GM21390 (cell line): ENCODE data around the gene LRRC74B.
"Not testable (repeated sequence)": the region's sequence is repeated elsewhere in the genome, so short reads cannot be mapped to it uniquely, and the experiment has no call there.

Experiments used
- ATAC-seq: cut with Tn5 transposase; IDR thresholded peaks from one replicate; pipeline ENCODE4 v1.9.1; 2021; ENCODE audit not compliant: unreplicated experiment

LRRC74B gene, protein sequence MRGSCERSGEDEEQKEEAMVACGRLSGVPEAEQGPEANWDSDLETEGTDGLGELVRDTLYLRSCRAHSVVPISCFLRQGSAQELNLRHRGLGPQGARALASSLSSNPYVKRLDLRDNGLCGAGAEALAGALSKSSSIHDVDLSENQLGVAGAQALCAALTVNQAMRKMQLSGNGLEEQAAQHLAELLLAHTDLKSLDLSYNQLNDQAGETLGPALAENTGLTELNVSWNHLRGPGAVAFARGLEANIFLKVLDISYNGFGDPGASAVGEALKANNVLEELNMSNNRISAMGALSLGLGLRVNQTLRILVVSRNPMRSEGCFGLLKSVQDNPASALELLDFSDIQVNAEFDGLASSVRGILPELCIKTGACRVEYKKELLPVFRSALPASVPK

DNA sequence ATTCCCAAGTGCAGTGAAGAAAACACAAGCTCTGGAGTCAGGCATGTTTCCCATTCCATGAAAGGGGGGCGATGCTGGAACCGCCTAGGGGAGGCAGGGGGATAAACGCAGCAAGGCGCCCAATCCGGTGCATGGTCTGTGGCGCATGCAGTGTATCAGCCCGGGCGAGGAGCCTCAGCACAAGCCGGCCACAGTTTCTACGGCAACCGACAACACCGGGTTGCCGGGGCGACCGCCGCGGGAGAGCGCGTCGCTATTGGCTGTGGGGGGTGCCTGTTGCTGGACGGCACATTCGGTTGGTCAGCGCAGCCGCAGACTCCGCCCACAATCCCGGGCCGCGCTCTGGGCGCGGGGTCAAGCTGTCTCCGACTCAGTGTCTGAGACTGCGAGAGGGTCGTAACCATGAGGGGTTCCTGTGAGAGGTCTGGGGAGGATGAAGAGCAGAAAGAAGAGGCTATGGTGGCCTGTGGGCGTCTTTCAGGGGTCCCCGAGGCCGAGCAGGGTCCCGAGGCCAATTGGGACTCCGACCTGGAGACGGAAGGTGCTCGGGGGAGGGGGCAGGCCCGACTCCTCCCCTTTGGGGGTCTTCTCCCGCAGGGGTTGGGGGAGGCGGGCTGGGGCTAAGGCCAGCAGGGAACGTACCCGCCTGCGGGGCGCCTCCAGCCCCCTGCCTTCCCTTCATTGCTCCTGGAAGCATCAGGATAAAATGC lies at the start of gene LRRC74B:
TSS of gene LRRC74B (plus strand) at position 362 of the 710 bp plus-strand sequence. CDS start at position 403, 41 bp downstream.
- peak; percentile 84 for ATAC-seq

DNA sequence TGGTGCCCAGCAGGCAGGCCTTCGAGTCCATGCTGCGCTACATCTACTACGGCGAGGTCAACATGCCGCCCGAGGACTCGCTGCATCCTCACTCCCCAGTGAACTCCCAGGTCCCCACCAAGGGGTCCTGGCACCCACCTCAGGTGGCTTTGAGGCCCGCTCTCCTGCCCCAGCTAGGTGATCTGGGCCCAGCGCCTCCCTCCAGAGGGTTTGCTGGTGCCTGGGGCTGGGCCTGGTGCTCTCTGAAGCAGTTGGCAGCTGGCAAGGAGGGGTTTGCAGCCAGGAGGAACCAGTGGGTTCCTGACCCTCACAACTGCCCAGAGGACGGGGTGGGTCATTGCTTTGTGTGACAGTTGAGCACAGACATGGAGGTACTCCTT lies 49.7 kb upstream of the LRRC74B start:
- no peak for ATAC-seq

DNA sequence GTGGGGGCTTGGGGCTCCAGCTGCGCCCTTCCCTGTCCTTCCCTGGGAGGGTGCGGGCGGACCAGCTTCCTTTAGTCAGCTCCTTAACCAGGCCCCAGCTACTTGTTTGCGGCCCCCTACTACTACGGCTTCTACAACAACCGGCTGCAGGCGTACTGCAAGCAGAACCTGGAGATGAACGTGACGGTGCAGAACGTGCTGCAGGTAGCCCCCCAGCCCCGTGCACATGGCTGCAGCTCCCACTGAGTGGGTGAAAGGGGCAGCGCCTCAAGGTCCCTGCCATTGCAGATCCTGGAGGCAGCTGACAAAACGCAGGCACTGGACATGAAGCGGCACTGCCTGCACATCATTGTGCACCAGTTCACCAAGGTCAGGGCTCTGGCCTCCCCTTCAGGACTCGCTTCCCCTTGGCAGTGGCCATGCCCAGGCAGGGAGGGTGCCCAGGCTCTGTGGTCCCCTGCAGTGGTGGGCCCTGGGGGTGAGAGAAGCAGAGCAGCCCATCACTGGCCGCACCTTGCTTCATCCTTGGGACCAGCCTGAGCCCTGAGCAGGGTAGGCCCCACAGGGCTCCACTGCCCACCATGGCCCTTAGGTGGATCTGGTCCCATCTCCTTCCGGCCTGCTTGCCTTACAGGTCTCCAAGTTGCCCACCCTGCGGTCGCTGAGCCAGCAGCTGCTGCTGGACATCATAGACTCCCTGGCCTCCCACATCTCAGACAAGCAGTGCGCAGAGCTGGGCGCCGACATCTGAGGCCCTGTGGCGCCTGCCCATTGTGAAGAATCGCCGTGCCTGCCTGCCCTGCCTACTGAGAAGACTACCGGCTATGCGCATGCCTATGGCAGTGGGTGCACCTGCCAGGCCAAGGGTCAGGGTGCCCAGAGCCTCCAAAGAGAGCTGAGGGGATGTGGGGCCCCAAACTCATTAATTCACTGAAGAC lies 48.9 kb upstream of the LRRC74B start:
- ATAC-seq: no peak

DNA sequence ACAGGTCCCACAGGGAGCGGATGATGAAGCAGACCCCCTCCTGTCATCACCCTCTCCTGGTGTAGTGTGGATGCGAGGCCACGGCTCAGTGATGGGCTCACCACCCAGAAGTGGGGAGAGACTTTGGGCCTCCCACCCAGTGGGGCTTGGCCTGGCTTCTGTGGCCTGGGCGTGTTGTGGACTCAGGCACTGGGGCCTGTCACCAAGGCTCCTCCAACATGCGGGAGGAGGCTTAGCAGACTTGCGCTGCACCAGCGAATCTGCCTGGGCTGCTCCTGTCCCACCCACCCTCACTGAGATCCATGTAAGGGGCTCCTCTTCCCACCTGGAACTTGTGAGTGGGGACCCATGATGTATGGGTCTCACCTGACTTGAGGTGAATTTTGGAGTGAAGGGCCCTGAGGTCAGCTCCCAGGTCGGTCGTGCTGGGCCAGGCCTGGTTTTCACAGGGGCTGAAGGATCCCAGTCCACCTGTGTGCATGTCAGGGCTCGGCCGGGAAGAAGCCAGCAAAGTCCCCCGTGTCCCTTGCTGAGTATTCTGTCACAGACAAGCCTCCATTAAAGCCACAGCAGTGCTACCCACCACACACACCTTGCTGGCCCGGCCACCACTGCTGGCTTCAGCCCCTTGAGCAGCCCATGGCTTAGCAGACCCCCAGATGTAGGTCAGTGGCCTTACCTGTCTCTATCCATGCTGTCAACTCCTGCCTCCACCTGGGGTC lies 48.0 kb upstream of the LRRC74B start:
- no peak for ATAC-seq

DNA sequence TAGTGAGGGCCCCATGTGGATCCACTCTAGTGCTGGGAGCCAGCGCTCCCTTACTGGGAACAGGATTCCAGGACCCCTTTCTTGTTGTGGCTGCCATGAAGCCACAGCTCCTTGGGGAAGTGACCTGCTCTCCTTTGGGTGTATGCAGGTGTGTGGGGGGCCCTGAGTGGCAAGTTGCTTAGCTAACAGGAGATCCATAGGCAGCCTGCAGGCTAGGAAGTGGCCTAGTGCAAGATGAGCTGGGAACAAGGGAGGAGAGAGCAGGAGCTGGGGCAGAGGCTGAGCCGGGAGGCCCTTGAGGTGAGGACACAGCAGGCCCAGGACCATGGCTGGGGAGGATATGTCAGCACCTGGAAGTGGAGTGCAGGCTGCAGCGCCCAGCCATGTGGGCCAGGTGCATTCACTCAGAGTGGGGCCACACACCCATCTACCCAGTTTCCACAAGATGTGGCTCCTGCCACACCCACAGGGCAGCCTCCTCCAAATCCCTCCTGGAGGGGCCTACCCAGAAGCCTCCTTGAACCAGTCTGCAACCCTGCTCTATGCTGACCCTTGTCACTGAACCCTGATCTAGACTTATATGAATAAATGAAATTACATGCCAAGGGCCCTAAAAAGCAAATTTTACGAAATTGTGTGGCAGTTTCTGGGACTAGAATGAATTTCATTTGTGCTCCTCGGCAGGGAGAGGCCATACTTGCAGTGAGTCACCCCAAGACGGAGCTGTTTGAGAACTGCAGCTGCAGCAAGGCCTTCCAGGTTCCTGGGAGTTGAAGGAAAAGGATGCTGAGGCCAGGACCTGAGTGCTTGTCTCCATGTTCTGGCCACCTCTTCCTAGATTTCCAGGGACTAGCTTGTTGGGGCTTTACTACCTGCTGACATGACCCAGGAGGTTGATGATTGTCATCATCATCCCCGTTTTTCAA lies 47.1 kb upstream of the LRRC74B start:
- ATAC-seq: no peak

DNA sequence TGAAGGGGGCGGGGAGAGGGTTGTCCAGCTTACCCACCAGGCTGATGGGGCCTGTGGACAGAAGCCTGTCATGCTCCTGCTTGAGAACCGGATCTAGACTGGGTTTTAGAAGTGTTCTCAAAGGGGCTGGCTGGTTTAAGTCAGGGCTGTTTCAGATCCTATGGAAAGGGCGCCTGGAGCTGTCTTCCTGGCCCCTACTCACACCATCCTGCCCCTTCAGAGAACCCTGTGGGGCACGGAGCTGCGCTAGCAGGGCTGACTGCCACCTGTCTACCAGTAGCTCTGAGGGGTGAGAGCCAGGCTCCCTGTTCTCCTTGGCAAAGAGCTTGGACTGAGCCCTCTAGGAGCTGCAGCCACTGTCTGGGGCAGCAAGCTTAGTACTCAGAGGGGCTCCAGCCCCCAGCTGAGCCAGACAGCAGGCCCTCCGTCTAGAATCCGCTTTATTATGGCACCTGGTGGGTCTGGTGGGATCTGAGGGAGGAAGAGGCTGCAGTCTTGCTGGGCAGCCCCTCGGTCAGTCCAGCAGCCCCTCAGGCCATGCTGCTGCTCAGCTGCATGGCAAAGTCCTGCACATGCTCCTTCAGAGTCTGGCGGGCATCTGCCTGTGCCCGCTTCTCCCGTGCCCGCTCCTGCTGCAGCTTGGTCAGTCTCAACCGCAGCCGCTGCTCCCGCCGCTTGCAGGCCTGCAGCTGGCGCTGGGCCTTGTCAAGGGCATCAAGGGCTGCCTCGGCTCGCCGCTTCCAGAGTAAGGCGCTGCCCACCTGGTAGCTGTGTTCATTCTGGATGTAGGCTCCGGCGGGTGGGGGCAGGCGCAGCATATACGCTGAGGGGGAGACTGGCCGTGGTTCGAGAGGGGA lies 46.2 kb upstream of the LRRC74B start:
- no peak for ATAC-seq

DNA sequence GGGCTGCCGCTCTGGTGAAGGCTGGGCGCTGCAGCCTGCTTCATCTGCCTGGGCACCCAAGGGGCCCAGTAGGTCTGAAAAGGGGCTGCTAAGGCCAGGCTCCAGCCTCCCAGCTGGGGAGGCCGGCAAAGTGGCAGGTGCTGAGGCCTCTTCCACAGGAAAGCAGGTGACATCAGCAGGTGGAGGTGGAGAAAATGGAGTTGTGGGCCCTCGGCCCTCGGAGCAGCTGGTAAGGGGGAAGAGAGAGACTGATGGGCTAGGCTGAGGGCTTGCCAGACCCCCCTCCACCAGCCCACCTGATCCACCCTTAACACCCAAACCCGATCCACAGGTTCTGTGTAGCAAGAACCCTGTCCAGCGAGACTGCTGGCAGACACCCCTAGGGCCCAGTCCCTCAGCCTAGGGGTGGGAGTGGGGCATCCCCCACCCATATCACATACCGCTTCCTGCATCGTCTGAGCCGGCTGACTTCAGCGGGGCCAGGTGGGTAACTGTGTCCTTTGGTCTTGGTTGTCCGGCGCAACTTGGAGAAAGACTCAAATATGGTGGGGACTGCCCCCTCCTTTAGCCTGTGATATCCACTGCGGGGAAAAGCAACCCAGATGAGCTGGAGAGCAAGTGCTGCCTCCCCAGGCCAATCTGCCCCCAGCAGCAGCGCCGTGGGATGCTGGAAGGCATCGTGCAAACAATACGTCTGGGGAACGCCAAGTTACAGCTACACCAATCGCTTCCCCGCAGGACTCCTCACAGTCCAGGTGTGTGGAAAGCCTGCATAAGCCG lies 45.3 kb upstream of the LRRC74B start:
- no peak for ATAC-seq

DNA sequence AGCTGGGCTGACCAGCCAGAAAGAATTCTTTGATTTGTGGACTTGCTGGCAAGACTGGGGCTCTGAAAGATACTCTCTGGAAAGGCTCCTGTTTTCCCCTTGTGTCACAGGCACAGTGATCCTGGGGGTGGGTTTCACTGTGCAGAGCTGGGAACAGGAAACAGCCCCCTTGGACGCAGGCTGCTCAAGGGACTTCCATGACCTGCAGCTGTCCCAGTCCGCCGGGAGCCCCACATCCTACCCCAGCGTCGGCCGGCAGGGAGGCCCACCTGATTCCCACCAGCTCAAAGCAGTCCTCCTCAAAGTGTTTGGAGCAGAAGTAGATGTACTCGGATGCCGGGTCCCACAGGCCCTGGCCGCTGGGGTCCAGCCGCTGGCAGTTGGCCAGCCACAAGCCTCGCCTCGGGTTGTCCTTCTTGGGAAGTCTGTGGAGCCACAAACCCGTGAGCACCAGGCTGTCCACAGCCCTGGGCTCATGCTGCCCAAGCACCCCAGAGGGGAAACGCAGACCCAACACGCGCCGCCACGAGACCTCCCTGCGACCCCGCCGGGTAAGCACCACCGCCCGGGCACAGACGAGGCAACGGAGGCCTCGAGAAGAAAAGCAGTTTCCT lies 44.7 kb upstream of the LRRC74B start:
- peak; percentile 2 for ATAC-seq

DNA sequence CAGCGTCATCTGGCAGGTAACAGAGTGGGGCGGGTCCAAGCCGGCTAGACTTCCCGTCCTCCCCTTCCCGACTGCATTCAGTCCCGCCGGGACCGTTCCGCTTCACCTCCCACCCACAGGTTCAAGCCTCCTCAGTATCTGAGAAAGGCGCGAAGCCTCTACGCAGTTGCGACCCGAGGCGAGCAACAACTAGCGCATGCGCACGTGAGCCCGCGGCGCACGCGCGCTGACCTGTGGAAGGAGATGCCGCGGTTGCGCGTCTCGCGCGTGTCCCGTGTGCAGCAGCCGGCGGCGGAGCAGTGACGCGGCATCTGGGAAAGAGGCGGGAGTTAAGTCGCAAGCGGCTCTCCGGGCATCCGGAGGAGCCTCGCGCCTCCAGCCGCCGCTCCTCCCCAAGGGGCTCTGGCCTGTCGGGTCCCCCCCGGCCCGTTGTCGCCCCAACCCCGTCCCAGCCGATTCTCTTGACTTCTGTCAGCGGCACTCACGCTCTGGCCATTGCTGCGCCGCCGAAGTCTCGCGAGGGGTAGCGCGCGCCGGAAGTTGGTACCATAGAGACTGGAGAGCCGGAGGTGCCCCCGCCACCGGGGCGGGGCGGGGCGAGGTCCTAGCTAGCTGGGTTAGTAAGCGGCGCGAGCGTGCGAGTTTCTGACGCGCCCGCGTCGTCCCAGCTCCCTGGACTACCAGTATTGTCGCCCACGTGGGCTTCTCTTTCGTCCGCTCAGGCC lies 44.0 kb upstream of the LRRC74B start, which contains the start of gene THAP7:
TSS of gene THAP7 (minus strand) at position 518 of the 725 bp plus-strand sequence. CDS start at position 311, 207 bp downstream.
- peak; percentile 84 for ATAC-seq

DNA sequence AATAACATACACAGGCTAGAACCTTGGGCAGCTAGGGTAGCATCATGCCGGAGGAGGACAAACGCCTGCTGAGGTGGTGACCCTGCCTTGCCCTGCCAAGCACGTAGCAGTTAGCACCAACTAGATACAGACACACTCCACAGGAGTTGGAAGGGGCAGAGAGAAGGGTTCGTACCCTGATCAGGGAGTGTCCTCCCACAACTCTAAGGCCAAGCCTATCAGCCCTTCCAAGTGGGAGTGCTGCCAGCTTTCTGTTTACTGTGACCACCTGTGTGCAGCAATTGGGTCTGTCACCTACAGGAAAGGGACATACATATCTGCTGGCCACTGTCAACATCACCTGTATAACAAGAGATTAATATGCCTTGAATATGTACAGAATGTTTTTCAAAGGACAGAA lies 42.0 kb upstream of the LRRC74B start:
- ATAC-seq: no peak

DNA sequence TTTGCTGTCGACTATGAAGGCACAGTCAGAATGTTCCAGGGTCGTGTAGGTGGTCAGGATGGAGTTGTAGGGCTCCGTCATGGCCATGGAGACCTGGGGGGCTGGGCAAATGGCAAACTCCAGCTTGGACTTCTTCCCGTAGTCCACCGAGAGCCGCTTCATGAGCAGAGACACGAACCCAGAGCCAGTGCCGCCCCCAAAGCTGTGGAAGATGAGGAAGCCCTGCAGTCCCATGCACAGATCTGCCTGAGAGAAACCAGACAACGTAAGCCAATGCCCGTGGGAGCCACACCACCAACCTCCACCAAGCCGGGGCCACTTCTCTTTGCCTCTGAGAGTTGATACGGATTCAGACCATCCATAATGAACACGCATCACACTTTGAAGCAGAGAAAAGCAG lies 36.5 kb upstream of the LRRC74B start:
- ATAC-seq: not testable (repeated sequence)

DNA sequence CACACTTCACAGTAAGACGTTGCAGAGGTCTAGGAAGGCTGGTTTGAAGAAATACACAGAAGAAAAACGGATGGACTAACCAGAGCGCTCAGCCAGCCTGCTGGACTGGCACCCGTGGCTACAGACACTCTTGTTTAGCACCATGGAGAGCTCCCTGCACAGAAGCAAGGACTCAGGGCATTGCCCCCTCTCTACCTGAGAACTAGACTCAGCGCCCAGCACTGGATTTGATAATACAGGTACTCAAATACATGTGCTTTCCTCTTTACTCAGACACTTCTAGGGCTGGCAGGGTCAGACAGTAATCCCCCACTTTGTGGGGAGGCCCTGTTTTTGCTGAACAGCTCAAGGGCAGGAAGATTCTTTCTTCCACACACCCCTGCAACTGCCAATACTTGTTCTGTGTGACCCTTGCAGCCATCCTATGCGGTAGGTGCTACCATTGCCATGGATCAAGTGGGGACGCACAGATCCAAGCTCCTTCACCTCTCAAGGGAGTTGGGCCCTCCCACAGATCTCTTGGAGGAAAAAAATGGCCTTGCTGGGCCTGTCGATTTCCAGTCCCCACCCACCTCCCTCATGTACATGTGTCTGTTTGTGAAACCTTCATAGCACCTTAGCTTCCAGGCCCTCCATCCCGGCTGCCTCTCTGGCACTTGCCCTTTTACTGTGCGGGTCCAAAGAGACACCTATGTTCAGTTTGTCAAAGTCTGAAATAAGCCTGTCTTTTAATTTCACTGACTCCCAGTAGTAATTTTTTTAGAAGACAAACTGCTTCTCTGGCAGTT lies 35.9 kb upstream of the LRRC74B start:
- no peak for ATAC-seq

DNA sequence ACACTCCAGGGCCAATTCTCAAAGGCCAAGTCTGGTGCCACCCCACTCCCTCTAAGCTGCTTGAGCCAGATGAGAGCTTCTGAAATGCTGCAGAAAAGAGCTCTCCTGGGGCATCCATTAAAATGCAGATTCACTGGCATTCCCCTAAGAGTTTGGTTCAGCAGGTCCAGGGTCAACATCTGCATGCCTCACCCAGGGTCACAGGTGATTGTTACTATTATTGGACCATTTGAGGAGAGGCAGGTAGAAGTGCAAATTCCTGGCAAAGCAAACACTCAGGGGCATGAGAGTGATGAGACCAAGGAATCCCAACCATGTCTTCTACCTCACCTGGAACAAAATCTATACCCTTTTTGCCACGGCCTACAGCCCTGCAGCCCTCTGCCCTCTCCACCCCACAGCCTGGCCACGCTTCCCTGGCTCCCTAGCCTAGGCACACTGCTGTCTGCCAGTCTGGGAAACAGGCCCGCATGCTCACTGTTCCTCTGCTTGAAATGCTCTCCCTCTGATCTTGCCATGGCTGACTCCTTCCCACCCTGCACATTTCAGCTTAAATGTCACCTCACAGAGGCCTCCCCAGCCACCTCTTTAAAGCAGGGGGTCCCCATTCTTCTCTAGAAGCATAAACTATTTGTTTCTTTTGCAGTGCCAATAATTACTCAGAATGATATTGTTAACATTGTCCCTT lies 35.2 kb upstream of the LRRC74B start:
- ATAC-seq: no peak

DNA sequence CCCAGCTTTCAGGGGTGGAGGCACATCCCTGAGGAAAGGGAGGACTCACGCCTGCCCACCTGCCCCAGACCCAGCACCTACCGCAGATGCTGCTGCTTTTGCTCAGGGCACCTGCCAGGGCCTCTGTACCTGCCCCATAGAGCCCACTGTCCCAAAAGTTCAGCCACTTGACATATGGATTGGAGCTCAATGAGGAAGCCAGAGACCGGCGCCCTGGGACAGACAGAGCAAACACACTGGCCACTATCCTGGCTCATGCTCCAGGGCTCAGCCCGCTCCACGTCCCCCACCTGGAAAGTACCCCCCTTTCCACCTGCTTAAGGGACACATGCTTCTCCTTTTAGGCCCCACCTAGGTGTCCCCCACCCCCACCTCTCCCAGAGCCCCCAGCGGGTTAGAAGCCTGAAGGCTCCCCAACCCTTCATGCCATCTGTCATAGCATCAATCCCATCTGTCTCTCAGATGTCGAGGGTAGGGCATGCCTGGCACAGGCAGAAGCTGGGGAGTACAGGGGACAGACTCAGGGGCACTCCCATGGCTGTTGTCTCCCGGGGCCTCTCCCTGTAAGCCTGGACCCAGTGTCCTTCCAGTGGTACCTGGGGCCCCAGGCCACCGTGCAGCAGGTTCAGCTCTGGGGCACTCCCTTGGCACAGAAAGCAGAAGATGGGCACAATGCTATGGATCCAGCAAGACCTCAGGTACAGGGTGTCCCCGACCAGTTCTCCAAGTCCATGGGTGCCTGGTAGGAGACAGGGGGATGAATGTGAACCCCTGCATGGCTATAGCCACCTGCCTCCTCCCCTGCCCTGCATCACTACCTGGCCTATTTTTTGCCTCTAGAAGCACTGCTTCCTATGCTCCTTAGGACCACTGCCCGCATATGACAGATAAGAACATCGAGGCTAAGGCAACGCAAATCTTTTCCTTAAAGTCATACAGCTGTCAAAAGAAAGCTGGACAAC lies 33.0 kb upstream of the LRRC74B start:
- ATAC-seq: no peak
